SK-N-SH (cell line): ENCODE data around the gene COL25A1. TPM values are rescaled to one million over a fixed set of nuclear protein-coding genes. Genes with fewer than 3 reads are reported as not detected.

ENCODE experiments used
- CTCF ChIA-PET: fragments of 300-600, 350-600 bp; formaldehyde crosslinking; extraction: SDS; loops from one replicate; lab custom pipeline; 2021; lab: Yijun Ruan, JAX
- POLR2A ChIA-PET: fragments of 350-600 bp; sonication (Branson Sonifier 250); formaldehyde crosslinking; extraction: SDS; loops from one replicate; lab custom pipeline; 2020; ENCODE audit warnings: antibody characterized with exemption, inconsistent platforms; lab: Yijun Ruan, JAX
- DNase-seq: peaks from one replicate; pipeline ENCODE4 v3.0.0; 2012
- H2AFZ ChIP-seq: fragments of 200-600 bp; sonication (generic); 2 replicates; pipeline ENCODE4 v1.8.1; 2016; ENCODE audit warnings: antibody characterized with exemption, mild to moderate bottlenecking, low read depth
- H3F3A ChIP-seq: fragments of 200-600 bp; sonication (generic); replicated peaks from 2 replicates; pipeline ENCODE3; 2016; ENCODE audit warnings: antibody characterized with exemption, mild to moderate bottlenecking; ENCODE audit not compliant: insufficient read depth
- H3K27ac ChIP-seq, 2 experiments: fragments of 200-500 bp in 1 of 2; fragments of 200-600 bp in 1 of 2; sonication (Bioruptor generic) in 1 of 2; sonication (generic), shearing (Covaris generic) in 1 of 2; 2 replicates each; pipeline versions ENCODE4 v1.5.1 to v1.6.1; 2014 to 2016; ENCODE audit warnings: low read depth in 2 of 2, inconsistent platforms in 1 of 2, low read length in 1 of 2, mild to moderate bottlenecking in 1 of 2, mixed read lengths in 1 of 2
- H3K27me3 ChIP-seq: fragments of 200-600 bp; sonication (generic), shearing (Covaris generic); 2 replicates; pipeline ENCODE4 v1.6.1; 2016; ENCODE audit warnings: mixed run types; ENCODE audit not compliant: insufficient read depth
- H3K36me3 ChIP-seq, 2 experiments: fragments of 200-500 bp in 1 of 2; fragments of 200-600 bp in 1 of 2; sonication (Bioruptor generic) in 1 of 2; sonication (generic) in 1 of 2; replicated peaks in 1 of 2; 2 replicates each; pipeline versions ENCODE3 to v1.5.1; 2014 to 2016; ENCODE audit warnings: low read length in 1 of 2, mild to moderate bottlenecking in 1 of 2; ENCODE audit not compliant: insufficient read depth in 2 of 2, control insufficient read depth in 1 of 2
- H3K4me1 ChIP-seq, 2 experiments: fragments of 200-500 bp in 1 of 2; fragments of 200-600 bp in 1 of 2; sonication (Bioruptor generic) in 1 of 2; sonication (generic), shearing (Covaris generic) in 1 of 2; 2 replicates each; pipeline versions ENCODE4 v1.5.1 to v1.6.1; 2014 to 2016; ENCODE audit warnings: low read depth in 1 of 2, low read length in 1 of 2, mixed run types in 1 of 2; ENCODE audit not compliant: insufficient read depth in 2 of 2, control insufficient read depth in 1 of 2
- H3K4me2 ChIP-seq: fragments of 200-600 bp; sonication (generic), shearing (Covaris generic); 2 replicates; pipeline ENCODE4 v1.6.1; 2017; ENCODE audit warnings: mixed run types
- H3K4me3 ChIP-seq, 2 experiments: fragments of 200-500 bp in 1 of 2; fragments of 200-600 bp in 1 of 2; sonication (Bioruptor generic) in 1 of 2; sonication (generic), shearing (Covaris generic) in 1 of 2; 2 replicates each; pipeline versions ENCODE4 v1.5.1 to v1.8.1; 2014 to 2016; ENCODE audit warnings: low read depth in 2 of 2, inconsistent platforms in 1 of 2, low read length in 1 of 2, mild to moderate bottlenecking in 1 of 2, mixed read lengths in 1 of 2, moderate library complexity in 1 of 2
- H3K79me2 ChIP-seq: fragments of 200-600 bp; sonication (generic); 2 replicates; pipeline ENCODE4 v1.8.1; 2017; ENCODE audit warnings: mild to moderate bottlenecking; ENCODE audit not compliant: insufficient read depth
- H3K9ac ChIP-seq: fragments of 200-600 bp; sonication (generic); 2 replicates; pipeline ENCODE4 v1.6.1; 2017; ENCODE audit warnings: mixed run types
- H3K9me2 ChIP-seq: fragments of 200-600 bp; sonication (generic); 2 replicates; pipeline ENCODE4 v1.6.1; 2017; ENCODE audit warnings: mixed run types
- H3K9me3 ChIP-seq: fragments of 200-600 bp; sonication (generic); 2 replicates; pipeline ENCODE4 v1.6.1; 2017; ENCODE audit warnings: mixed run types, mild to moderate bottlenecking, moderate library complexity
- H4K20me1 ChIP-seq: fragments of 200-600 bp; sonication (generic); 2 replicates; pipeline ENCODE4 v1.6.1; 2017; ENCODE audit warnings: mild to moderate bottlenecking, mixed run types; ENCODE audit not compliant: insufficient read depth
- CHD2 ChIP-seq: fragments of 150-350 bp; IDR thresholded peaks from 2 replicates; pipeline ENCODE4 v1.6.1; 2018; ENCODE audit warnings: low read length; ENCODE audit not compliant: partially characterized antibody
- FOSL2 ChIP-seq: IDR thresholded peaks from 2 replicates; pipeline ENCODE4 v1.4.0; 2012; ENCODE audit warnings: low read depth, mild to moderate bottlenecking, moderate library complexity, borderline replicate concordance
- FOXJ3 ChIP-seq: sonication (generic); formaldehyde crosslinking; IDR thresholded peaks from 2 replicates; pipeline ENCODE4 v1.5.1; 2020; ENCODE audit warnings: mild to moderate bottlenecking, missing genetic modification reagents
- GABPA ChIP-seq: IDR thresholded peaks from 2 replicates; pipeline ENCODE4 v1.4.0; 2012; ENCODE audit warnings: low read depth, mild to moderate bottlenecking
- GATA2 ChIP-seq: sonication (generic); formaldehyde crosslinking; IDR thresholded peaks from 2 replicates; pipeline ENCODE4 v1.5.0; 2020; ENCODE audit warnings: mild to moderate bottlenecking, missing genetic modification reagents
- JUND ChIP-seq: IDR thresholded peaks from 2 replicates; pipeline ENCODE4 v1.4.0; 2012
- MEF2A ChIP-seq: IDR thresholded peaks from 2 replicates; pipeline ENCODE4 v1.4.0; 2012; ENCODE audit warnings: low read depth, borderline replicate concordance
- NFIC ChIP-seq: IDR thresholded peaks from 2 replicates; pipeline ENCODE4 v1.4.0; 2012; ENCODE audit warnings: borderline replicate concordance
- NRF1 ChIP-seq: IDR thresholded peaks from 2 replicates; pipeline ENCODE4 v1.6.1; 2012; ENCODE audit warnings: low read depth, mild to moderate bottlenecking, low read length
- RCOR1 ChIP-seq: fragments of 150-350 bp; IDR thresholded peaks from 2 replicates; pipeline ENCODE4 v1.6.1; 2017; ENCODE audit warnings: antibody characterized with exemption, low read length
- RFX5 ChIP-seq: IDR thresholded peaks from 2 replicates; pipeline ENCODE4 v1.6.1; 2012; ENCODE audit warnings: mild to moderate bottlenecking, improper control_type of control experiment, low read length
- RXRA ChIP-seq: IDR thresholded peaks from 2 replicates; pipeline ENCODE4 v1.4.0; 2012; ENCODE audit warnings: low read depth, mild to moderate bottlenecking, borderline replicate concordance
- SIN3A ChIP-seq: IDR thresholded peaks from 2 replicates; pipeline ENCODE4 v1.6.1; 2012; ENCODE audit warnings: low read depth, mild to moderate bottlenecking, low read length, moderate library complexity, borderline replicate concordance
- SMC3 ChIP-seq: IDR thresholded peaks from 2 replicates; pipeline ENCODE4 v1.6.1; 2012; ENCODE audit warnings: low read depth, low read length, improper control_type of control experiment
- TAF1 ChIP-seq: IDR thresholded peaks from 2 replicates; pipeline ENCODE4 v1.6.1; 2012; ENCODE audit warnings: low read depth, mild to moderate bottlenecking, low read length, moderate library complexity, borderline replicate concordance
- TCF12 ChIP-seq: IDR thresholded peaks from 2 replicates; pipeline ENCODE4 v1.4.0; 2012
- TEAD4 ChIP-seq: IDR thresholded peaks from 2 replicates; pipeline ENCODE4 v1.4.0; 2012; ENCODE audit warnings: mild to moderate bottlenecking, borderline replicate concordance; ENCODE audit not compliant: insufficient read depth
- ZBTB33 ChIP-seq: IDR thresholded peaks from 2 replicates; pipeline ENCODE4 v1.4.0; 2012; ENCODE audit warnings: low read depth, borderline replicate concordance
- WGBS: methylation state at CpG from one replicate; pipeline ENCODE4 v1.1.6; 2017; ENCODE audit warnings: low lambda C conversion rate; 5-methylcytosine and 5-hydroxymethylcytosine counted together
- polyA plus RNA-seq, 3 experiments: library from polyadenylated mRNA; depleted of rRNA; stranded (reverse); fragments of >200 nt; gene quantifications; 2 replicates each; pipeline ENCODE4 v1.2.3, GENCODE V29; 2012
- TF ChIP-seq, protein P1 (sequence below): IDR thresholded peaks from 2 replicates; pipeline ENCODE4 v1.4.0; 2012; ENCODE audit warnings: low read depth, borderline replicate concordance

COL25A1 gene
- polyA plus RNA-seq, 1 of the 3 experiments (the other 2 are of a cell fraction) = not detected

GRCh38 chr4:109011241-109012026 lies 291.0 kb downstream of the COL25A1 start:
- no peaks in the 10 kb centered on the region for H3K9me2 ChIP-seq
- no peaks in the 10 kb centered on the region for H3K79me2 ChIP-seq
- H3K36me3 ChIP-seq = no peaks in the 10 kb centered on the region
- DNase-seq = no peak
- H3K9me3 ChIP-seq = no peaks in the 10 kb centered on the region
- no peak overlapping the region for H3K9ac ChIP-seq
- no peak overlapping the region for H3K4me2 ChIP-seq
- CTCF ChIA-PET = no interaction called here
- no peaks in the 10 kb centered on the region for H4K20me1 ChIP-seq
- H3K27ac ChIP-seq = no peak overlapping the region
- H3K27me3 ChIP-seq = no peaks in the 10 kb centered on the region
- H3K4me3 ChIP-seq = no peak overlapping the region
- WGBS = 13% methylated on average over 3 of the region's 3 CpGs
- no peak for TF ChIP-seq RXRA
- TF ChIP-seq CHD2 = no peak
- TF ChIP-seq, protein P1, sequence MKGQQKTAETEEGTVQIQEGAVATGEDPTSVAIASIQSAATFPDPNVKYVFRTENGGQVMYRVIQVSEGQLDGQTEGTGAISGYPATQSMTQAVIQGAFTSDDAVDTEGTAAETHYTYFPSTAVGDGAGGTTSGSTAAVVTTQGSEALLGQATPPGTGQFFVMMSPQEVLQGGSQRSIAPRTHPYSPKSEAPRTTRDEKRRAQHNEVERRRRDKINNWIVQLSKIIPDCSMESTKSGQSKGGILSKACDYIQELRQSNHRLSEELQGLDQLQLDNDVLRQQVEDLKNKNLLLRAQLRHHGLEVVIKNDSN = no peak
- TF ChIP-seq SMC3 = no peak
- no peak for TF ChIP-seq NRF1
- no peak for TF ChIP-seq GATA2
- TF ChIP-seq TEAD4 = no peak
- no peak for TF ChIP-seq FOXJ3
- no peak for TF ChIP-seq ZBTB33
- TF ChIP-seq SIN3A = no peak
- TF ChIP-seq TCF12 = no peak
- no peak for TF ChIP-seq GABPA
- no peak for TF ChIP-seq FOSL2
- no peak for TF ChIP-seq JUND
- TF ChIP-seq RCOR1 = no peak
- no peak for TF ChIP-seq TAF1
- no peak for TF ChIP-seq RFX5
- no peak for TF ChIP-seq NFIC
- no peak for TF ChIP-seq MEF2A
- no peaks in the 10 kb centered on the region for H3F3A ChIP-seq
- no peak overlapping the region for H2AFZ ChIP-seq
- peaks cover 0 to 8% of the 10 kb centered on the region in 2 experiments; a peak in 1 of 4 replicates for H3K4me1 ChIP-seq
- POLR2A ChIA-PET = no interaction called here
